Thoracic aorta (tissue), 2 donors: ENCODE data around the gene GCK. TPM values are rescaled to one million over a fixed set of nuclear protein-coding genes. Genes with fewer than 3 reads are reported as not detected.

Source experiments
- ATAC-seq: fragments of 150-250 bp; one replicate; pipeline ENCODE4 v1.8.0; 2017; ENCODE audit warnings: low read depth; ENCODE audit not compliant: insufficient number of reproducible peaks, low FRiP score
- DNase-seq: peaks from one replicate; pipeline ENCODE4 v3.0.0-alpha.2; 2020; ENCODE audit warnings: low spot score
- H3K27ac ChIP-seq, 2 donors: fragments of 200-600 bp; sonication (generic); 1 replicate in 1 of 2; 2 replicates in 1 of 2; pipeline ENCODE4 v1.5.1; 2016; ENCODE audit warnings: mild to moderate bottlenecking in 2 of 2, moderate library complexity in 2 of 2
- H3K27me3 ChIP-seq: fragments of 200-600 bp; sonication (generic); replicated peaks from 2 replicates; pipeline ENCODE4 v1.6.0; 2016; ENCODE audit warnings: mild to moderate bottlenecking; ENCODE audit not compliant: insufficient read depth
- H3K36me3 ChIP-seq: fragments of 200-600 bp; sonication (generic); one replicate; pipeline ENCODE4 v1.5.1; 2016
- H3K4me1 ChIP-seq, 2 donors: fragments of 200-600 bp; sonication (generic); 1 replicate in 1 of 2; 2 replicates in 1 of 2; pipeline versions ENCODE4 v1.5.1 to v1.6.0; 2016; ENCODE audit warnings: low read depth in 2 of 2, mild to moderate bottlenecking in 1 of 2; ENCODE audit not compliant: control insufficient read depth in 1 of 2
- H3K4me3 ChIP-seq: fragments of 200-600 bp; sonication (generic); 2 replicates; pipeline ENCODE4 v1.5.1; 2016; ENCODE audit warnings: mild to moderate bottlenecking
- H3K9me3 ChIP-seq: fragments of 200-600 bp; sonication (generic); 2 replicates; pipeline ENCODE4 v1.5.1; 2016
- total RNA-seq, 2 donors: library from RNA; depleted of rRNA; stranded (reverse); fragments of >200 nt; gene quantifications; one replicate each; pipeline versions ENCODE4 v1.1.0 to v1.2.3, GENCODE V29; 2016
- TF ChIP-seq, protein P1 (sequence below): fragments of 200-600 bp; sonication (generic); IDR thresholded peaks from one replicate; pipeline ENCODE4 v1.5.1; 2019; ENCODE audit warnings: antibody characterized with exemption

The GCK gene
- total RNA-seq, 2 donors from 2014 or later: 1.6 to 2.3 TPM

DNA sequence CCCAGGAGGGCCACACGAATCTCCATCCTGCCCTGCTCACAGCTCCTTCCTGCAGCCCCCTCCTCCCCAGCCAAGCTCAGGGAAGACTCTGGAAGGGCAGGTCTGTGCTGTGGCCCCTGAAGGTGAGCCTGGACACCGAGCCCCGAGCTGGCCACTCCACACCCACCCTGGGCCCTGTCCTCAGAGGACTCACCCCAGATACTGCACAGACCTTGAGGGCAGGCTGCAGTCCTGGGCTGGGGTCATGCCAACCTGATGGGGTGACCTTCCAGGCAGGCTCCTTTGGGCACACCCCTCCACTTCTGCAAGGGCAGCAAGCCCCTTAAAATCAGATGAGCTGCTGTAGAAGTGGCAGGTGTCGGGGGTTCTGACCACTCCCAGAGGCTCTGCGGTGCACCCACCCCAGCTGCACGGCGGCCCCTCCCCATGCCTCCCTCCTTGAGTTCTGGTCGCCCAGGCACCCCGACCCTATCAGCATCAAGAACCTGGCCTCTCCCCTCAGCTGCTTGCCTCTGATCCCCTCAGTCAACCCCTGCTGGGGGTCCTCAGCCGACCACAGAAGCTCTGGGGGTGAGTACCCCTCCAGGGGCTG, 35.8 kb upstream of the GCK start:
- Histone ChIP-seq H3K4me1 (no peaks in the 10 kb centered on the region), H3K36me3 (no peaks in the 10 kb centered on the region), H3K27ac (no peak overlapping the region), H3K27me3 (no peaks in the 10 kb centered on the region), H3K9me3 (no peaks in the 10 kb centered on the region), H3K4me3 (no peak overlapping the region)
- DNase-seq: no peak
- TF ChIP-seq, protein P1, sequence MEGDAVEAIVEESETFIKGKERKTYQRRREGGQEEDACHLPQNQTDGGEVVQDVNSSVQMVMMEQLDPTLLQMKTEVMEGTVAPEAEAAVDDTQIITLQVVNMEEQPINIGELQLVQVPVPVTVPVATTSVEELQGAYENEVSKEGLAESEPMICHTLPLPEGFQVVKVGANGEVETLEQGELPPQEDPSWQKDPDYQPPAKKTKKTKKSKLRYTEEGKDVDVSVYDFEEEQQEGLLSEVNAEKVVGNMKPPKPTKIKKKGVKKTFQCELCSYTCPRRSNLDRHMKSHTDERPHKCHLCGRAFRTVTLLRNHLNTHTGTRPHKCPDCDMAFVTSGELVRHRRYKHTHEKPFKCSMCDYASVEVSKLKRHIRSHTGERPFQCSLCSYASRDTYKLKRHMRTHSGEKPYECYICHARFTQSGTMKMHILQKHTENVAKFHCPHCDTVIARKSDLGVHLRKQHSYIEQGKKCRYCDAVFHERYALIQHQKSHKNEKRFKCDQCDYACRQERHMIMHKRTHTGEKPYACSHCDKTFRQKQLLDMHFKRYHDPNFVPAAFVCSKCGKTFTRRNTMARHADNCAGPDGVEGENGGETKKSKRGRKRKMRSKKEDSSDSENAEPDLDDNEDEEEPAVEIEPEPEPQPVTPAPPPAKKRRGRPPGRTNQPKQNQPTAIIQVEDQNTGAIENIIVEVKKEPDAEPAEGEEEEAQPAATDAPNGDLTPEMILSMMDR: no peak
- ATAC-seq: no peak

DNA sequence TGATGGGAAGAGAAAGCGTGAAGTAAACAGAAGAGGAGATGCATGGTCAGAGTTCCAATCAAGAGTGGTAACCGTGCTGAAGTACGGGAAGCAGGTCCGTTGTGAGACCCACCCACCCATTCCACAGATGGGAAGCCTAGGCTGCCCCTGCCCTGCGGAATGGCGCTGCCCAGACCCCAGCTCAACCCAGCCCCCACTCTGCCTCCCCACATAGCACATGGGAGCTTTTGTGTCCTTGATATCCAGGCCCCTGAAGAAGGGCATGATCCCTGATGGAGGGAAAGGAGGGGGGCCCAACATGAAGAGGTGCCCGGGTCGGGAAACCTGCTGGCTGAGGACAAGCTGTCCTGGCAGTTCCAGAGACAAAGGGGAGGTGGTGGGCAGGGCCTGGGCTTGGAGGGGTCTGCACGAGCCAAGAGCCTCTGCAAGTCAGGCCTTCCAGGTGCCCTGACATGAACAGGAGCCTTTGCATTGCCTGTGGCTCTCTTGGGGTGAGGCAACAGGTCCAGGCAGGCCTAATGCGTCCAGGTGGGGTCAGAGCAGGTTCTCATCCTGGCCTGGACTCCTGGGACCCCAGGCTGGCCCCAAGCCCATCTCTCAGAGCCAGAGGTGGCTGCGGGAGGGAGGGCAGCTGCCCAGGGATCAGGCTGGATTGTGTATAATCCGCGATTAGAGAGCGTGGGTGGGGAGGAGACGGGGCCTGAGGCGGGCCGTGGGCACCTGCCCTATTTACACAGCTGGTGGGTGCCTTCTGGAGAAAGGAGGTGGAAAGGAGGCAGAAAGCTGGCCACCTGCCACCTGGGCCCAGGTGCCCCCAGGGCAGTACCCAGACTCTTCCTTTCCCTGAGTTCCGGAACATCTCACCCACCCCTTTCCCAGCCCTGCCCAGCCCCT, 35.1 kb upstream of the GCK start:
- ATAC-seq: no peak
- no peaks in the 10 kb centered on the region for H3K4me1 ChIP-seq
- H3K4me3 ChIP-seq: no peak overlapping the region
- no peaks in the 10 kb centered on the region for H3K27me3 ChIP-seq
- H3K36me3 ChIP-seq: no peaks in the 10 kb centered on the region
- no peak for DNase-seq
- TF ChIP-seq, protein P1: no peak
- H3K9me3 ChIP-seq: no peaks in the 10 kb centered on the region
- no peak overlapping the region for H3K27ac ChIP-seq

GRCh38 chr7:44223362-44224079, 34.3 kb upstream of the GCK start:
- H3K4me3 ChIP-seq: no peak overlapping the region
- H3K9me3 ChIP-seq: no peaks in the 10 kb centered on the region
- H3K27ac ChIP-seq: no peak overlapping the region
- H3K4me1 ChIP-seq: no peaks in the 10 kb centered on the region
- H3K36me3 ChIP-seq: no peaks in the 10 kb centered on the region
- no peaks in the 10 kb centered on the region for H3K27me3 ChIP-seq
- ATAC-seq (no peak), DNase-seq (no peak)
- TF ChIP-seq, protein P1: no peak

DNA sequence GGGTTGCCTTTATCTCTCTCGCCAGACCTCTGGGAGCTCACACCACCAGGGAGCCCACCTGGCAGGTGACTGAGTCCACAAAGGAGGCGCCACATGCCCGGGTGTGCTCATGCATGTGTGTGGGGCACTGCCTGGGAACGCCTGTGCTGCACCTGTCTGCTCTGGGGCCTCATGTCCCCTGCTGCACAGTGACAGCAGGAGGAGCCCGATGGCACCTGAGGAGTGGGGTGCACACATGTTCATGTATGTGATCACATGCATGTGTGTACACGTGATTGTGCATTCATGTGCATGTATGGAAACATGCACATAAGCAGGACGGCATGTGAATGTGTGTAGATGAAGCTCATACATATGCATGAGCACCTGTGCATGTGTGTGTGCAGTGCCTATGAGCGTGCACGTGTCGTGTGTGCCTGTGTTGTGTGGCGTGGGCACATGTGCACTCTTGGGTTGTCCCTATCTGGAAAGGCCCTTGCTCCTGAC, 33.6 kb upstream of the GCK start:
- Histone ChIP-seq H3K27me3 (no peaks in the 10 kb centered on the region), H3K36me3 (no peaks in the 10 kb centered on the region), H3K9me3 (no peaks in the 10 kb centered on the region), H3K4me3 (no peak overlapping the region), H3K4me1 (no peaks in the 10 kb centered on the region), H3K27ac (no peak overlapping the region)
- DNase-seq (no peak), ATAC-seq (no peak)
- TF ChIP-seq, protein P1: no peak

DNA sequence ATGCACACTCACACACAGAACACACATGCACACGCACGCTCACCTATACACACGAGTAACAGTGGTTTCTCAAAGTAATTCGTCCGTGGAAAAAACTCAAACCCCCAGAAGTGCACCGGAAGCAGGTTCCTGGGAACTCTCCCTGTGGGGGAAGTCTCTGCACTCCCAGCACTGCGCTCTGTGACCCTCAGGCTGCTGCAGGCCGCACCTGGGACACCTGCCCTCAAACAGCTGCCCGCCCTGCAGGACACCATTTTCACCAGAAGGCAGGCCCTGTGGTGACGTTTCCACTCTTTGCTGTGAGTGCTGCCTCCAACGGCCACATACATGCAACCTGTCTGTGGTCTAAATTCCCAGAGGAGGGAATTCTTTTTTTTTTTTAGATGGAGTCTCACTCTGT, 32.8 kb upstream of the GCK start:
- Histone ChIP-seq H3K27me3 (no peaks in the 10 kb centered on the region), H3K9me3 (no peaks in the 10 kb centered on the region)
- no peak for DNase-seq

More for the DNA sequence above, 32.8 kb upstream of the GCK start:
- ATAC-seq: no peak
- no peaks in the 10 kb centered on the region for H3K4me1 ChIP-seq
- no peak overlapping the region for H3K27ac ChIP-seq
- H3K4me3 ChIP-seq: no peak overlapping the region
- no peaks in the 10 kb centered on the region for H3K36me3 ChIP-seq
- TF ChIP-seq, protein P1: no peak
